Spinal cord (tissue), 10 donors: ENCODE results near the gene C4BPA. TPM values are rescaled to one million over a fixed set of nuclear protein-coding genes. Genes with fewer than 3 reads are reported as not detected.

Source experiments
- DNase-seq, 6 donors: peaks; one replicate each; pipeline versions ENCODE4 v3.0.0 to v3.0.0-alpha.2; 2013 to 2015; ENCODE audit warnings: low spot score in 6 of 6, low read depth in 4 of 6
- H3K27ac ChIP-seq: one replicate; pipeline ENCODE4 v1.5.1; 2013; ENCODE audit warnings: low read depth, low read length, control low read depth
- H3K27me3 ChIP-seq: one replicate; pipeline ENCODE4 v1.6.1; 2013; ENCODE audit warnings: low read length; ENCODE audit not compliant: control insufficient read depth, insufficient read depth
- H3K36me3 ChIP-seq: one replicate; pipeline ENCODE4 v1.6.1; 2013; ENCODE audit warnings: low read length; ENCODE audit not compliant: control insufficient read depth, insufficient read depth
- H3K4me1 ChIP-seq: one replicate; pipeline ENCODE4 v1.6.1; 2013; ENCODE audit warnings: low read length; ENCODE audit not compliant: control insufficient read depth, insufficient read depth
- H3K4me3 ChIP-seq: one replicate; pipeline ENCODE4 v1.5.1; 2013; ENCODE audit warnings: low read depth, low read length, control low read depth
- H3K9me3 ChIP-seq: one replicate; pipeline ENCODE4 v1.6.1; 2013; ENCODE audit warnings: low read length; ENCODE audit not compliant: control insufficient read depth, insufficient read depth
- WGBS: methylation state at CpG from one replicate; pipeline ENCODE4 v1.1.5; 2013; ENCODE audit warnings: missing lambda C conversion rate; ENCODE audit not compliant: insufficient coverage; 5-methylcytosine and 5-hydroxymethylcytosine counted together
- polyA plus RNA-seq, 2 donors: library from polyadenylated mRNA; unstranded; fragments of 120-200 nt; gene quantifications; one replicate each; pipeline ENCODE4 v1.2.1, GENCODE V29; 2013; ENCODE audit not compliant: insufficient read length in 2 of 2
- total RNA-seq, 2 donors: library from RNA; depleted of rRNA in 1 of 2; stranded (reverse); fragments of 120-200 nt in 1 of 2; fragments of >200 nt in 1 of 2; gene quantifications; one replicate each; pipeline versions ENCODE4 v1.2.3 to v1.2.4, GENCODE V29; 2013 to 2014
- donor health status: healthy.

Gene C4BPA
- total and polyA plus RNA-seq, 4 donors, result 0.11 to 0.50 (median 0.20) TPM; not detected in 1

GRCh38 chr1:207134581-207134980 lies 30.5 kb downstream of the C4BPA start:
- DNase-seq, result no peak
- no CpG with 5 or more reads among the region's 1 CpG for WGBS
- Histone ChIP-seq H3K27me3 (no peaks in the 10 kb centered on the region), H3K4me3 (no peak overlapping the region), H3K9me3 (no peaks in the 10 kb centered on the region), H3K27ac (no peak overlapping the region), H3K4me1 (no peaks in the 10 kb centered on the region), H3K36me3 (no peaks in the 10 kb centered on the region)

- 100% methylated on average over 1 of the region's 1 CpG for WGBS
- Histone ChIP-seq H3K9me3 (no peaks in the 10 kb centered on the region), H3K4me1 (no peaks in the 10 kb centered on the region), H3K27ac (no peak overlapping the region), H3K27me3 (no peaks in the 10 kb centered on the region), H3K4me3 (no peak overlapping the region), H3K36me3 (no peaks in the 10 kb centered on the region)
- DNase-seq, result no peak
These were observed 35.6 kb downstream of the C4BPA start for GRCh38 chr1:207139616-207140015.

- Histone ChIP-seq H3K4me3 (no peak overlapping the region), H3K9me3 (no peaks in the 10 kb centered on the region), H3K4me1 (no peaks in the 10 kb centered on the region), H3K27me3 (no peaks in the 10 kb centered on the region), H3K36me3 (no peaks in the 10 kb centered on the region), H3K27ac (no peak overlapping the region)
- no peak for DNase-seq
- WGBS, result 100% methylated on average over 1 of the region's 1 CpG
These were observed 36.5 kb downstream of the C4BPA start for GRCh38 chr1:207140536-207140935.

- H3K4me1 ChIP-seq, result no peaks in the 10 kb centered on the region
- H3K36me3 ChIP-seq, result no peaks in the 10 kb centered on the region
- H3K9me3 ChIP-seq, result no peaks in the 10 kb centered on the region
- no peaks in the 10 kb centered on the region for H3K27me3 ChIP-seq
- DNase-seq, result no peak
- no peak overlapping the region for H3K27ac ChIP-seq
- H3K4me3 ChIP-seq, result no peak overlapping the region
- WGBS, result 93% methylated on average over 4 of the region's 5 CpGs
These were observed 41.5 kb downstream of the C4BPA start for GRCh38 chr1:207145401-207146058.

GRCh38 chr1:207151920-207152319 lies 47.9 kb downstream of the C4BPA start:
- H3K27me3 ChIP-seq, result no peaks in the 10 kb centered on the region
- peaks cover 5% of the 10 kb centered on the region for H3K9me3 ChIP-seq
- no peaks in the 10 kb centered on the region for H3K36me3 ChIP-seq
- H3K4me1 ChIP-seq, result no peaks in the 10 kb centered on the region
- no peak for DNase-seq
- H3K27ac ChIP-seq, result no peak overlapping the region
- H3K4me3 ChIP-seq, result no peak overlapping the region

GRCh38 chr1:207152792-207153468 lies 48.9 kb downstream of the C4BPA start:
- Histone ChIP-seq H3K4me3 (no peak overlapping the region), H3K27me3 (no peaks in the 10 kb centered on the region), H3K9me3 (peaks cover 5% of the 10 kb centered on the region), H3K36me3 (no peaks in the 10 kb centered on the region), H3K27ac (no peak overlapping the region), H3K4me1 (no peaks in the 10 kb centered on the region)
- WGBS, result 75% methylated on average over 5 of the region's 5 CpGs
- no peak for DNase-seq

GRCh38 chr1:207155028-207155427 lies 51.0 kb downstream of the C4BPA start:
- Histone ChIP-seq H3K4me1 (no peaks in the 10 kb centered on the region), H3K27ac (no peak overlapping the region), H3K36me3 (no peaks in the 10 kb centered on the region), H3K27me3 (no peaks in the 10 kb centered on the region), H3K4me3 (no peak overlapping the region), H3K9me3 (peaks cover 5% of the 10 kb centered on the region)
- no peak for DNase-seq
- 80% methylated on average over 1 of the region's 3 CpGs for WGBS

GRCh38 chr1:207156095-207156494 lies 52.1 kb downstream of the C4BPA start:
- H3K4me1 ChIP-seq, result no peaks in the 10 kb centered on the region
- H3K9me3 ChIP-seq, result peaks cover 5% of the 10 kb centered on the region
- H3K27ac ChIP-seq, result no peak overlapping the region
- H3K36me3 ChIP-seq, result no peaks in the 10 kb centered on the region
- DNase-seq, result no peak
- no peaks in the 10 kb centered on the region for H3K27me3 ChIP-seq
- H3K4me3 ChIP-seq, result no peak overlapping the region

GRCh38 chr1:207156826-207157225 lies 52.8 kb downstream of the C4BPA start:
- no peaks in the 10 kb centered on the region for H3K36me3 ChIP-seq
- no CpG with 5 or more reads among the region's 5 CpGs for WGBS

GRCh38 chr1:207164086-207164485 lies 60.1 kb downstream of the C4BPA start:
- Histone ChIP-seq H3K27ac (no peak overlapping the region), H3K27me3 (no peaks in the 10 kb centered on the region), H3K4me3 (no peak overlapping the region), H3K9me3 (no peaks in the 10 kb centered on the region), H3K4me1 (no peaks in the 10 kb centered on the region), H3K36me3 (no peaks in the 10 kb centered on the region)
- WGBS, result no CpG with 5 or more reads among the region's 1 CpG
- no peak for DNase-seq

More at GRCh38 chr1:207156826-207157225, 52.8 kb downstream of the C4BPA start:
- H3K4me1 ChIP-seq, result no peaks in the 10 kb centered on the region
- no peak for DNase-seq
- H3K27ac ChIP-seq, result no peak overlapping the region
- no peaks in the 10 kb centered on the region for H3K27me3 ChIP-seq
- H3K9me3 ChIP-seq, result peaks cover 4% of the 10 kb centered on the region
- no peak overlapping the region for H3K4me3 ChIP-seq
